ENCODE measurements around the gene DEDD2. TPM values are rescaled to one million over a fixed set of nuclear protein-coding genes. Genes with fewer than 3 reads are reported as not detected.

DEDD2 gene
- total RNA-seq, 2 donors from 2014 or later = 20.5 to 42.2 TPM

DNA sequence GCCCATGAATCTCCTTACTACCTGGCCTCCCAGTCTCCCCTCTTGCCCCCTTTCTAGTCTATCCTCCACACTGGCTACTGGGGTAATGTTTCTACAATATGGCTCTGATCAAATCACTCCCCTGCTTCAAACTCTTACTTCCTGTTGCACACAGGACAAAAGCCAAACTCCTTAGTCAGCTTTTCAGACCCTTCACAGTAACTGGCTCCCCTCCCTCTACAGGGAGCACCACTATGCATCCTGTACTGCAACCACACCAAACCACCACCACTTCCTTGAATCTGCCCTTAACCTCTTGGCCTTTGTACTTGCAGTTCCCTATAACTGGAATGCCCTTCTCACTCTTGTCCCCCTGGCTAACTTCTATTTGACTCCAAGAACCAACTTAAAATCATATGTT is 32.2 kb downstream of the DEDD2 start:
- ATAC-seq (peak; percentile 61), DNase-seq (no peak)
- intact Hi-C loops (cut with DNase I, micrococcal nuclease) = loop anchor here in 1 of 2 donors (10.0 kb wide), 1 partner anchor 50 kb away; the partner anchor contains the start of gene POU2F2

DNA sequence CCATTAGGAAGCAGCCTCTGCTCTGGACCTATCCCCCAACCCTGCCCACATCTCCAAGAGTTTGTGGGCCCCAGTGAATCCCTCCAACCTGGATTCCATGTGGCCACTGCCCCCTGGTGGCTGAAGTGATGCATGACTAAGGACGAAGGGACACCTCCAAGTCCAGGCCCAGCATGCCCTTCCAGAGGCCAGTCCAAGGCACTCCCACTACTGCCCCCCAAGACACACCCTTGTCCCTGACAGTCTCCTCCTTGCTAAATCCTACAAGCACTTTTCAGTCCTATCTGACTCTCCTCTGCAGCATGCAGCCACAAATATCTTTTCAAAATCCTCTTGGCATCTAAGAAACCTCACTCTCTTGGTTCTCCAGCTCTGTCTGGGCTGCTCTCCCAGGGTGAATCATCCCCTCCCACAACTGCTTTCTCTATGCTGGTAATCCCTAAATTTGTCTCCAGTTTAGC is 33.0 kb downstream of the DEDD2 start:
- intact Hi-C loops (cut with DNase I, micrococcal nuclease) = loop anchor here (5.0 to 10.0 kb wide), 2 partner anchors 50 to 52 kb away; partner anchors contain the start of gene POU2F2 (in 2 of the 2)
- peak; percentile 72 to 80 for DNase-seq
- ATAC-seq = peak; percentile 81

DNA sequence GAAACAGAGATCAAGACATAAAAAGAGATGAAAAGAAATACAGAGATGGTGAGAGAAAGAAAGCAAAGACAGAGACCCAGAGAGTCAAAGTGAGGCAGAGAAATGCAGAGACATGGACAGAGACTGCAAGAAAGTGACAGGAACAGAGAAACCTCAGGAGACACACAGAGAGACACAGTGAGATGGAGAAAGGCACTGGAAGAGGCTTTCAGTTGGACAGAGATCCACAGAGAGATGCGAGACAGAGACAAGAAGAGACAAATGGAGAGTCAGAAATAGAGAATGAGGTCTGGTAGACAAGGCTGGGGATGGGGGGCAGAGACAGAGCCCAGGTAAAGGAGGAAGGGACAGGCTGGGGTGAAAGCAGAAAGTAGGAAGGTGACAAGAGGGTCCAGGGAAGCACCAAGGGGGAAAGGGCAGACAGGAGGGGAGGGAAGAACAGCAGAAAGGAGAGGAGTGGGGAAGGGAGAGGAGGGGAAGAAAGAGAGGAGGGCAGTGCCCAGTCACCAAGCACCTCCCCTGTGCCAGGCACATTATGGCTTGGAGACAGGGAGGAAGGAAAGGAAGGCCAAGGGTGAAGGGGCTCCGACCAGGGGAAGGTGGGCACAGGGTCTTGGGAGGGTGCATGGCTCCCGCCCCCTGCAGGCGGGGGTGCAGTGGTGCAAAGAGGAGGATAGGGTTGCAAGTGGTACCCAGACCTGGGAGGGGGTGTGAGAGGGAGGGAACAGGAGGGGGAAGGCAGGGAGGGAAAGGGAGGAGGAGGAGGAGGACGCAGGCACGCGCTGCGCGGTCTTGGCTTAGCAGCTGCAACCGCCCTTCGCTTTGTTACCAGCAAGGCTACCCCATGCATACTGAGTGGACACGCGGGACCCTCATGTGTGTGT is 38.4 kb downstream of the DEDD2 start:
- intact Hi-C loops (cut with DNase I, micrococcal nuclease) = no loop called here
- DNase-seq (no peak), ATAC-seq (no peak)

DNA sequence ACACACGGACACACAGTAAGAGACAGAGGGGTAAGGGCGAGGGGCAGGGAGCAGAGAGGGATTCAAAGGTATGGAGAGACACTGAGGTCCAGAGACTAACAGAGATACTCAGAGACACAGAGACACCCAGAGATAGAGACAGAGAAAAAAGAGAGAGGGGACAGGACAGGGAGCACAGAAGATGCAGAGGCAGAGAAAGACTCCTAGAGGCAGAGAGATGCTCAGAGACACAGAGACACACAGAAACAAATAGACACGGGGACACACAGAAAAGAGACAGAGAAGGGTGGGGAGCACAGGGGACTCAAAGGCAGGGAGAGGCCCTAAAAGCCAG is 39.8 kb downstream of the DEDD2 start:
- no peak for ATAC-seq
- DNase-seq = no peak
- intact Hi-C loops (cut with DNase I, micrococcal nuclease) = no loop called here

DNA sequence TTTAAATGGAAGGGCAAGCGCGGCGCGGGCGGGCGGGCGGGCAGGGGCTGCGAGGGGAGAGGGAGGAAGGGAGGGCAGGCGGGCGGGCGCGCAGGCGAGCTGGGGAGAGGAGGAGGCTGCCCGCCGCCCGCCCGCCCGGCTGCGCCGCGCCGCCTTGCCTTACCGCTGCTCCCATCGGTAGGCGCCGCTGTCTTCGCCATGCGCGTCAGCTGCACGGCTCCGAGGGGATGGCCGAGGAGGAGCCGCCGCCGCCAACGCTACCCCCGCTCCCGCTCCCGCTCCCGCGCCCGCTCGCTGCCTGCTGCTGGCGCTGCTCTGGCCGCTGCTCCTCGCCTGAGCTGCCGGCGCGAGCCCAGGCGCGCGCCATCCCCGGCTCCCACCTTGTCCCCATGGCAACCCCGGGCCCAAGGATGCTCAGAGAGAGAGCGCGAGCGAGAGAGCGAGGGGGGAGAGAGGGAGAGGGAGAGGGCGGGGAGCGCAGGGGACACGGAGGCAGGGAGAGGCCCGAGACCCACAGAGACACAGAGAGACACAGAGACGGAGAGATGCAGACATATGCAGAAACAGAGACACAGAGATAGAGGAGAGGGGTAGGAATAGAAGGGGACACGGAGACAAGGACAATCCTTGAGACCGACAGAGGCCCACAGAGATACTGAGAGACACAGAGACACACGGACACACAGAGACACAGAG is 40.3 kb downstream of the DEDD2 start:
- intact Hi-C loops (cut with DNase I, micrococcal nuclease) = no loop called here
- DNase-seq (peak; percentile 49 to 79), ATAC-seq (peak; percentile 96)

DNA sequence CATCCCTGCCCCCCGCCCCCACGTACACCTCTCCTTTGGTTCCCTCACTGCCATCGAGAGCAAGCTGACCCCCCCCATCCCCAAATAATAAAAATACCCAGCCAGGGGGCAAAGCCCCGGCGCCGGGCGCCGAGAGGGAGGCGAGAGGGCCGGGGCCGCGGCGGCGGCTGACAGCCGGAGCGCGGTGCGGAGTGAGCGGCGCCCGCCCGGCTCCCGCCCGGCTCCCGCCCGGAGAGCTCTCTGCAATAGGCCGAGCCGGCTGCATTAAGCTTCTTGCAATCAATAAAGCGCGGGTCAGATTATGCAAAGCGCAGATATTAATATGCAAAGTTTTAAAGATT is 40.9 kb downstream of the DEDD2 start:
- no peak for DNase-seq

DNA sequence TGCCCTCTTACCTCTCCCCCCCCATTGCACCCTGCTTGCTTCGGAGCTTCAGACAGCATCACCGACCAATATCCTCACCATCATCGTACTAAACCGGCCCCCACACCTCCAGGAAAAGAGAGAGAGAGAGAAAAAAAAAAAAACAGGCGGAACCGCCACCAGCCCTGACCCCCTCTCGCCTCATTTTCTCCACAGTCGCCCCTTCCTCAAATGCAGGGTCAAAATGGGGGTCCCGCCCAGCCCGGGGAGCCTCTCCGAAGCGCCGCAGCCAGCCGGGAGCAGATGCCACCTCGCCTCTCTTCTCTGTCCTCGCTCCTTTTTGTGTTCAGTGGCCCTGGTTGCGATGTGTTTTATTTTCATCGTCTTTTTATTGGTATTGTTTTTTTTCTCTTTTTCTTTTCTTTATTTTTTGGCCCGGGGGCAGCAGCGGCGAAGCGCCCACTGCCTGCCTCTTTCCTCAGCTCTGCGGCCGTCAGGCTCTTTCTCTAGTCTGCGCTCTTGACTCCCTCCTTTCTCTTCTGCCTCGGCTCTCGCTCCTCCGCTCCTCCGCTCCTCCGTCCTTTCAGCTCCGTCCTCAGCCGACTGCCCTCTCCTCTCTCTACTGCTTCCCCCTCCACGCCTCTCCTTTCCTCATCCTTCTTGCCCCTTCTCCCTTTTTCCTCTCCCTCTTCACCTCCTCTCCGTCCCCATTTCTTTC is 41.4 kb downstream of the DEDD2 start:
- DNase-seq (peak in 1 of 2 donors; percentile 31), ATAC-seq (peak; percentile 37)
- intact Hi-C loops (cut with DNase I, micrococcal nuclease) = no loop called here

More for the DNA sequence above, 40.9 kb downstream of the DEDD2 start:
- intact Hi-C loops (cut with DNase I, micrococcal nuclease) = no loop called here
- ATAC-seq = peak; percentile 69

DNA sequence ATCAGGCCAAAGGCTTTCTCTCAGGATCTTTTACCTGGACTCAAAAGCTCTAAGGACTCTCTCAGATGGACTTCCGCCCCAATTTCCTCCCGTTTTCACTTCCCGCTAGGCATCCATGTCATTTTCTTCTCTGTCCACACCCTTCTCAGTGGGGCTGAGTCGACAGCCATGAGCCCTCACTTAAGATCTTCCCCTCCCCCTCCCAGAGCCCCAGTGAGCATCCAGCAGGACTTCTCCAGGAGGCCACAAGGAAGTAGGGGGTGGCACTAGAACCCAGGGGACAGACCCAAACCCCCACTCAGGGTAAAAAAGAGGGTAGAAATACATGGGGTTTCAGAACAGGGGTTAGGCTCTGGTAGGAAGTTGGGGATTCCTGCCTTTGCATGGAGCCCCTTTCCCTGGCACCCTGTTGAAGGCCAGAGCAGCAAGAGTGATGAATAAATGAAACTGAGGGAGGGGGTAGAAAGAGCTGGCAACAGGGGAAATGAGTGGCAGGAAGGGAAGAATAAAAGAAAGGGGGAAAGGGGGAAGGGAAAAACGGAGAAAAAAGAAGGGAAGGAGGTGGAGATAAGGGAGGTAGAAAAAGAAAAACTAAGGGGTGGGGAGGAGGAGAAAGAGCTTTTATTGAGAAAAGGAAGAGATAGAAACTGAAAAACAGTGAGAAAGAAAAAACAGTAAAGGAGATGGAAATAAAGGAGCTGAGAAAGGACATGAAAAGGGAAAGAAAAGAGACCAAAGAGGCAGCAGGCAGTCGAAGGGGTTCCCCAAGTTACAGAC is 42.3 kb downstream of the DEDD2 start:
- no peak for ATAC-seq
- intact Hi-C loops (cut with DNase I, micrococcal nuclease) = no loop called here
- no peak for DNase-seq

DNA sequence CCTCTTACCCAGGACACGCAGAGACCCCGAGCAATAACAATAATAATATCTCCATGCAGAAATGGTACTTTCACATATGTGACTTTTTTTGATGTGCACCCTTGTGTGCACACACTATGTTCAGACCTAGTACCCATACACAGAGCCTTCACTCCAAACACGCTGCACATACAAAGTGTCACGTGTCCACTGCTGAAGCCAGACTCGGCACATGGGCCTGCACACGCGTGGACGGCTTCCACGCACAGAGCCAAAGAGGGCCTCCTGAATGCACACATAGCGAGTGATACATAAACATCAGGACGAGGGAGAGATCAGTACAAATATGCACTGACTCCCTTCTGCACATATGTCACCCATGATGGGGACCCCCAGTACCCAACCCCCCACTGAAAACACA is 43.3 kb downstream of the DEDD2 start:
- intact Hi-C loops (cut with DNase I, micrococcal nuclease) = no loop called here
- DNase-seq (no peak), ATAC-seq (no peak)

DNA sequence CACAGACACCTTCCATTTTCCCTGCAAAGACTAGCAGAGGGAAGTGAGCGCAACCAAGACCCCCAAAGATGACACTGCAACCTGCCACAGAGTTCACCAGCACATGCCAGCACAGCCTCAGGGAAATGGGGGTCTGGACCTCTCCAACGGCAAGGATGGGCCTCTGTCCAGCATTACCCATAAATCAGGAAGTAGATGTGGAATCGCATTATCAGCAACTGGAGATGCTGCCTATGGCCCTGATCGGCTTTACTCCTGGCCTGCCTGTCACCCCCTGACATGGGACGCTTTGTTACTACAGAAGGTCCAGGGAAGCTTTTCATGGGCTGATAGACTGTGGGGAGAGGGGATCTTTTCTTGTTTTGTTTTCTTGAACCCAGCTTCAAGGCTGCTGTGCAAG is 43.8 kb downstream of the DEDD2 start:
- DNase-seq (no peak), ATAC-seq (no peak)
- intact Hi-C loops (cut with DNase I, micrococcal nuclease) = no loop called here

DNA sequence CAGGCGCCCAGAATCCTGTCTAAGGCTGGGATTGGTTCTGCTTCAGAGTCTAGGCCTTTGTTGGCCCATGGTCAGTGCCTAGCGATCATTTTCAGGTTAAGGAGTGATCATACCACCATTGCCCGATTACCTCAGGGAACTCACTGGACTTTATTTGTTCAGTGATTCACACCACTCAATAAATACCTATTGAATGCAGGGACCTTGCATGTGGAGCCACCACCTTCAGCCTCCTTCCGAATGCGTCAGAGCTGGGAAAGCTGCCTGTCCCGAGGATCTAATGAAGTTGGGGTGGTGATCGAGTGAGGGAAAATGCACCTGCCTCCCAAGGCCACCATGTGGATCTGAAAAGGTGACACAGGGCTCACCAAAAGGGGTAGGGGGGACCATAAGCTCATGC is 45.2 kb downstream of the DEDD2 start:
- ATAC-seq (no peak), DNase-seq (no peak)
- intact Hi-C loops (cut with DNase I, micrococcal nuclease) = no loop called here

DNA sequence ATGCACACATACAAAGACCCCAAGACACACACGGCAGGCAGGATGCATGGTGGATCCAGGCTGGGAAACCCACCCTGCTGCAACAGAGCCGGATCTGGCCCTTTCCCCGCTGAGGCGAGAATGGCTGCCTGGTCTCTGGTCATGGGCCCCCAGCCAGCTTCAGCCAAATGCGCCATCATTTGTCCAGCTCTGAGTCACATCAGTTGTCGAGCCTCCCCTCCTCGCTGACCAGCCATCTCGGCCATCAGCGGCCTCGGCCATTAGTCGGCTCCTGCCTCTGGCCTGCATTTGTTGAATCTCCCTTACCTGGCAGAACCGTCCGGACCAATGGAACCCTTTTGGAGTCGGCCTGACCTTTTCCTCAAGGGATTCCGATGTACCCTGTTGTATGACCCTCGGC is 46.8 kb downstream of the DEDD2 start:
- ATAC-seq (no peak), DNase-seq (no peak)
- intact Hi-C loops (cut with DNase I, micrococcal nuclease) = no loop called here

DNA sequence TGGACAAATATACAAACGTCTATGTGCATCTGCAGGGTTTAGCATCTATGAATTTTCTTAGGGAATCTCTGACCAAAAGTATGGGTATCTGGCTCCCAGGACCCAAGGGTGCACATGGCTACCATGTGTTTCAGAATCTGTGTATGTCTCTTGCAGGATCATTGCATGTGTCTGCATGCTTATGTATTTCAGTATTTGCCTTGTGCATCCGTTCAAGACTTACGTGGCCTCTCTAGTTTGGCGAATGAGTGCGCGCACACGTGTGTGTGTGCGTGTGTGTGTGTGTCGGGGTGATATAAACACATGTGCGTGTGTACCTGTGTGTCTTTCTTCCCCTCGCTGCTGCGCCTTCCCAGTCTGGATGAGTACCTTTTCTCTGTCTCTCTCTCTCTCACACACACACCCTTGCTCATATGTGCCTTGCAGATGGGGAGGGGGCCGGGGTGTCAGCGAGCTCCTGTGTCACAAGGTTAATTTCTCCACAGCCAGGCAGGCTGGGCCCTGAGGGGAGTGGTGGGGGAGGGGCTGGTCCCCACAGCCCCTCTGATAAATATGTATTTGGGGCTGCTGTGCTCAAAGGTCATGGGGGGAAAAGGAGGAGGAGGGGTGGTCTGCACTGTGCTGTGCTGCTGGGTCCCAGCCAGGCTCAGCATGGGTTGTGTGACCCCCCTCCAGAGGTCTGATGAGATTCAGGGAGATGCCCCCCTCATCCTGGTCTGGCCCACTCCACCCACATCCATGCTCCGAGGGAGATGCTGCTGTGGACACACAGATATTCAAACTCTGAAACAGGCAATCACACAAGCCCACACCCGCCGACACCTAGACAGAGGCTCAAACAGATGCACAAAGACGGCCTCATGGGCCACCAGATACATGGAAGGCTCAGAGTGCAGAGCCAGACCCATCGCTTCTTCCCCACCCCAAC is 47.7 kb downstream of the DEDD2 start:
- intact Hi-C loops (cut with DNase I, micrococcal nuclease) = no loop called here
- DNase-seq = no peak
- no peak for ATAC-seq

DNA sequence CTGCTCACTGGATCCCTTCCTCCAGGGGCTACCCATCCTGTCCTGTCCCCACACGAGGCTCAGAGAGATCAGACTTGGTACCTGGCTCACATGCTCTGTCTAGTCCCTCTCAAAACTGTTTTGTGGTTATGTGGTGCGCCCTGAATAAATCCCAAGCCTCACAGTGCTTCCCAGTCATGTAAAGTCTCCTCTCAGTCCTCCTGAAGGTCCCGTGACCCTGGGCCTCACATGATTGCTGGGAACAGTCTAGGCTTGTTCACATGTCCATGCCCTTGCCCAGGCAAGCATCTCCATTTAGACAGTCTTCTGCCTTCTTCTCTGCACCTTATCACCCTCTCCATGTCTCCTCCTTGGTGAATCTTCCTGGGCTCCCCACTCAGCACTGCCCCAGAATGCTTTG is 49.3 kb downstream of the DEDD2 start:
- DNase-seq = no peak
- intact Hi-C loops (cut with DNase I, micrococcal nuclease) = no loop called here

DNA sequence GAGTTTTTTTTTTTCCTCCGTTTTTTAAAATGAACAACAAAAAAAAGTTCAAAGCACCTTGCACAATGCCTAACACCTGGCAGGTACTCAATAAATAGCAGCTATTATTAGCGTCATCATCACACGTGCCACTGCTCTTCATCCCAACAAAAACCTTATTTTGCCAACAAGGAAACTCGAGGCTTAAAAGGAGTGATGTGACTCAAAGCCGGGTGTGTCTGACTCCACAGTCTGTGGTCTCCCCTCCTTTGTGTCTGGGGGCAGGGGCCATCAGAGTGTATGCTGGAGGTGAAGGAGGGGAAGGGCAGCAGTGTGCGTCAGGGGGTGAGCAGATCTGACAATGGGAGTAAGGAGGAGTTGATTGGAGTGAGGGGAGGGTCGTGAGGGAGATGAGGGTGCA is 51.2 kb downstream of the DEDD2 start:
- DNase-seq (no peak), ATAC-seq (no peak)
- intact Hi-C loops (cut with DNase I, micrococcal nuclease) = no loop called here

More for the DNA sequence above, 49.3 kb downstream of the DEDD2 start:
- ATAC-seq = no peak

DNA sequence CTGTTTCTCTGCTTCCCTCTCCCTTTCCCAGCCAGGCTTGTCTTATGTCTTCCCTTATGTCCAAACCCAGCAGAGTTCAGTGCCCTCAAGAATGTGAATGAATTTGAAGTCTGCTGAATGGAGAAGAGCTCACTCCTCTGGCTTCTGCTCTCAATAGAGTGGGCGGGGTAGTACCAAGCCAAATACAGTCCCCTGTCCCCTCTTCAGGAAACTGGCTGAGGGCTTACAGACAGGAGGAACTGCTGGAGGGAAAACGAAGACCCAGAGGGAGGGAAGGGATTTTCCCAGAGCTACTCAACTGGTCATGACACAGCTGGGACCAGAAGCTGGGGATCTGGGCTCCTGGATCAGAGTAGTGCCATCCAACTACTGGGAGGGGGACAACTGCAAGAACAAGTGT is 52.3 kb downstream of the DEDD2 start:
- intact Hi-C loops (cut with DNase I, micrococcal nuclease) = no loop called here
- ATAC-seq (no peak), DNase-seq (no peak)

DNA sequence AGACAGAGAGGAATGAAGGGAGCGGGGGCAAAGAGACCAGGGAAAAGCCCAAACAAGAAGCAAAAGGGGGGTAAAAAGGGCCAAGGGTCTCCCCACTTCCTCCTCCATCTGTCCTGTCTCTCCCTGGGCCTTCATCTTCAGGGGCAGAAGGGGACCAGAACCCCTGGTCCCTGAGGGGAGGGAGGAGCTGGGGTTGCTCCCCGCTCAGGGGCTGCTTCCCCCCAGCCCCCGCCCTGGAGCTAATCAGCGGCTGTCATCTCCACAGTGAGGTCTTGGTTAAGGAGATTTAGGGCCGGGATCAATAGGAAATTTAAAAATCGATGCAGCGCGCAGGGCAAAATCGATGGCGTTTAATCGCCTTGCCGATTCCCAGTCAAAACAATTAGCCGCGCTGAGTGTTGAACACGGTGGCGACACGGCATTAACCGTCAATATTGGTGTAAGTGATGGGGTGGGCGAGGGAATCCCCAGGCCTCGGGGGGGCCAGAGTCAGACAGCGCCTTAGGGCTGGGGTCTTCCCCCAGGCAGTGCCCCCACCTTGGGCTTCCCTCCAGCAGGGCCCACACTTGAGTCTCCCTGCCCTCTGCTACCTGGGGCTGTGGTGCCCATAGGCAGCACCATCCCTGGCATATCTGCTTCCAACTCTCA is 55.7 kb downstream of the DEDD2 start:
- ATAC-seq (no peak), DNase-seq (no peak)
- intact Hi-C loops (cut with DNase I, micrococcal nuclease) = no loop called here
